Measurements from ENCODE around the gene CHERP. TPM values are rescaled to one million over a fixed set of nuclear protein-coding genes. Genes with fewer than 3 reads are reported as not detected.
"Not testable (repeated sequence)": the region's sequence is repeated elsewhere in the genome, so short reads cannot be mapped to it uniquely, and the experiment has no call there.

CHERP gene
- total RNA-seq, 1 experiment from 2014 or later: 101 TPM

DNA sequence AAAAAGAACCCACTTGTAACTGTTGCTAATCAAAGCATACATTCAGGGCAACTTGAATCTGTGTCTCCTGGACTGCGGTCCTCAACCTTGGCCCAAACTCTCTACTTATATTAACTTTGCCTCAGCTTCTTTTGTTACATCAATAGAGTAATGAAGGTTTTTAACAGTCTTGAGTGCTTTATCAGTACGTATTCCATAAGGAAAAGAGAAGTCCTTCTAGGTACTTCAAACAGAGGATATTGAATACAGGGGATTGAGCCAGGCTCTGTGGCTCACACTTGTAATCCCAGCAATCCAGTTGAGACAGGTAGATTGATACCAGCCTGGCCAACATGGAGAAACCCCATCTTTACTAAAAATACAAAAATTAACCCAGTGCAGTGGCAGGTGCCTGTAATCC is 69.2 kb downstream of the CHERP start:
- Histone ChIP-seq H2BK12ac (ENCODE audit: insufficient read length, low read depth, low read length) (no peak overlapping the region), H4K91ac (ENCODE audit: insufficient read length, low read depth, low read length) (no peak overlapping the region), H3K23me2 (ENCODE audit: insufficient read length, low read depth, low read length, poor library complexity, severe bottlenecking) (peaks cover 9% of the 10 kb centered on the region), H2BK20ac (ENCODE audit: low read depth, low read length, poor library complexity, severe bottlenecking) (no peak overlapping the region), H3K4me2 (ENCODE audit: insufficient read depth, insufficient read length, low read length) (no peak overlapping the region), H4K5ac (ENCODE audit: insufficient read length, low read depth, low read length) (no peak overlapping the region), H3K9ac (ENCODE audit: extremely low read depth, insufficient read length, low read length) (no peak overlapping the region), H3K4ac (ENCODE audit: low read depth, low read length) (no peak overlapping the region), H3K4me1 (ENCODE audit: insufficient read depth, low read length) (0 out of 2 replicates have a peak, but pooled peaks cover 3% of the 10 kb centered on the region), H3K79me2 (ENCODE audit: insufficient read depth, low read length) (peaks cover 13% of the 10 kb centered on the region), H3K18ac (ENCODE audit: insufficient read length, low read depth, low read length) (no peak overlapping the region), H4K20me1 (ENCODE audit: control insufficient read depth, insufficient read depth, insufficient read length) (no peaks in the 10 kb centered on the region), H2AK5ac (ENCODE audit: insufficient read length, low read length) (no peak overlapping the region), H3K14ac (ENCODE audit: insufficient read depth, low read length) (no peak overlapping the region), H3K27ac (ENCODE audit: insufficient read length, low read depth, low read length) (no peak overlapping the region), H2BK120ac (ENCODE audit: low read depth, low read length, poor library complexity, severe bottlenecking) (no peak overlapping the region), H3T11ph (ENCODE audit: low read length) (no peak overlapping the region), H2AFZ (ENCODE audit: low read length) (no peak overlapping the region), H4K8ac (replicated peaks; ENCODE audit: insufficient read length, low read depth, low read length) (no peak overlapping the region), H3K27me3 (ENCODE audit: insufficient read depth, low read length) (no peaks in the 10 kb centered on the region), H3K79me1 (ENCODE audit: insufficient read depth, low read depth, low read length, poor library complexity, severe bottlenecking) (peaks cover 5% of the 10 kb centered on the region), H3K23ac (ENCODE audit: insufficient read length, low read depth, low read length) (no peak overlapping the region), H2BK15ac (ENCODE audit: low read depth, low read length) (no peak overlapping the region), H3K56ac (ENCODE audit: insufficient read length, low read depth, low read length) (no peak overlapping the region), H3K9me3 (ENCODE audit: control insufficient read depth, low read depth, low read length) (no peaks in the 10 kb centered on the region), H2BK5ac (ENCODE audit: insufficient read length, low read length) (no peak overlapping the region)
- TF ChIP-seq, protein P1, sequence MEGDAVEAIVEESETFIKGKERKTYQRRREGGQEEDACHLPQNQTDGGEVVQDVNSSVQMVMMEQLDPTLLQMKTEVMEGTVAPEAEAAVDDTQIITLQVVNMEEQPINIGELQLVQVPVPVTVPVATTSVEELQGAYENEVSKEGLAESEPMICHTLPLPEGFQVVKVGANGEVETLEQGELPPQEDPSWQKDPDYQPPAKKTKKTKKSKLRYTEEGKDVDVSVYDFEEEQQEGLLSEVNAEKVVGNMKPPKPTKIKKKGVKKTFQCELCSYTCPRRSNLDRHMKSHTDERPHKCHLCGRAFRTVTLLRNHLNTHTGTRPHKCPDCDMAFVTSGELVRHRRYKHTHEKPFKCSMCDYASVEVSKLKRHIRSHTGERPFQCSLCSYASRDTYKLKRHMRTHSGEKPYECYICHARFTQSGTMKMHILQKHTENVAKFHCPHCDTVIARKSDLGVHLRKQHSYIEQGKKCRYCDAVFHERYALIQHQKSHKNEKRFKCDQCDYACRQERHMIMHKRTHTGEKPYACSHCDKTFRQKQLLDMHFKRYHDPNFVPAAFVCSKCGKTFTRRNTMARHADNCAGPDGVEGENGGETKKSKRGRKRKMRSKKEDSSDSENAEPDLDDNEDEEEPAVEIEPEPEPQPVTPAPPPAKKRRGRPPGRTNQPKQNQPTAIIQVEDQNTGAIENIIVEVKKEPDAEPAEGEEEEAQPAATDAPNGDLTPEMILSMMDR (conservative IDR thresholded peaks at IDR 0.05): no peak
- peaks cover 7 to 11% of the 10 kb centered on the region in 2 experiments; a peak in 4 of 5 replicates for H3K9me3 Mint-ChIP-seq
- H3K27ac Mint-ChIP-seq: no peak overlapping the region
- no peaks in the 10 kb centered on the region for H3K36me3 Mint-ChIP-seq (ENCODE audit: insufficient read depth in 1 of 3, low read depth in 3 of 3)
- peak overlapping the region; percentile 84 to 93; a peak in 2 of 5 replicates for H3K4me3 Mint-ChIP-seq
- peaks cover 24% of the 10 kb centered on the region in 2 experiments for H3K4me1 Mint-ChIP-seq
- peaks cover 1% of the 10 kb centered on the region for H3K27me3 Mint-ChIP-seq (ENCODE audit: low read depth)
- no CpG with 5 or more reads among the region's 2 CpGs for WGBS (ENCODE audit: extremely low coverage, insufficient read length, low lambda C conversion rate)
- no peak for DNase-seq

DNA sequence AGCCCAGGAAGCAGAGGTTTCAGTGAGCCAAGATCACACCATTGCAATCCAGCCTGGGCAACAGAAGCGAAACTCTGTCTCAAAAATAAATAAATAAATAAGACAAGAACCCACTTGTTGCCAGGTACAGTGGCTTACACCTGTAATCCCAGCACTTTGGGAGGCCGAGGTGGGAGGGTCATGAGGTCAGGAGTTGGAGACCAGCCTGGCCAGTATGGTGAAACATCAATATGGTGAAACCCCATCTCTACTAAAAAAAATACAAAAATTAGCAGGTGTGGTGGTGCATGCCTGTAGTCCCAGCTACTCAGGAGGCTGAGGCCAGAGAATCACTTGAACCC is 69.7 kb downstream of the CHERP start:
- not testable (repeated sequence) for H3K56ac ChIP-seq (ENCODE audit: insufficient read length, low read depth, low read length); H2AFZ ChIP-seq (ENCODE audit: low read length); H4K20me1 ChIP-seq (ENCODE audit: control insufficient read depth, insufficient read depth, insufficient read length); H3K4me1 ChIP-seq (ENCODE audit: insufficient read depth, low read length); H2BK15ac ChIP-seq (ENCODE audit: low read depth, low read length); H2BK5ac ChIP-seq (ENCODE audit: insufficient read length, low read length); H3K36me3 Mint-ChIP-seq (ENCODE audit: insufficient read depth in 1 of 3, low read depth in 3 of 3); H3K27ac Mint-ChIP-seq; DNase-seq; H4K5ac ChIP-seq (ENCODE audit: insufficient read length, low read depth, low read length); H3K23me2 ChIP-seq (ENCODE audit: insufficient read length, low read depth, low read length, poor library complexity, severe bottlenecking); H4K8ac ChIP-seq (replicated peaks; ENCODE audit: insufficient read length, low read depth, low read length); H3K18ac ChIP-seq (ENCODE audit: insufficient read length, low read depth, low read length); H2AK5ac ChIP-seq (ENCODE audit: insufficient read length, low read length); H3T11ph ChIP-seq (ENCODE audit: low read length); H3K27me3 ChIP-seq (ENCODE audit: insufficient read depth, low read length); H3K23ac ChIP-seq (ENCODE audit: insufficient read length, low read depth, low read length); H4K91ac ChIP-seq (ENCODE audit: insufficient read length, low read depth, low read length); H3K79me1 ChIP-seq (ENCODE audit: insufficient read depth, low read depth, low read length, poor library complexity, severe bottlenecking); H3K27ac ChIP-seq (ENCODE audit: insufficient read length, low read depth, low read length); H2BK20ac ChIP-seq (ENCODE audit: low read depth, low read length, poor library complexity, severe bottlenecking); H3K9ac ChIP-seq (ENCODE audit: extremely low read depth, insufficient read length, low read length); H3K27me3 Mint-ChIP-seq (ENCODE audit: low read depth); H3K4ac ChIP-seq (ENCODE audit: low read depth, low read length); H2BK12ac ChIP-seq (ENCODE audit: insufficient read length, low read depth, low read length); H2BK120ac ChIP-seq (ENCODE audit: low read depth, low read length, poor library complexity, severe bottlenecking); H3K9me3 ChIP-seq (ENCODE audit: control insufficient read depth, low read depth, low read length)
- Mint-ChIP-seq H3K4me1 (peaks cover 24 to 28% of the 10 kb centered on the region in 2 experiments), H3K4me3 (peak overlapping the region; percentile 84 to 93), H3K9me3 (peaks cover 7 to 11% of the 10 kb centered on the region in 2 experiments; a peak in 4 of 5 replicates)
- H3K4me2 ChIP-seq (ENCODE audit: insufficient read depth, insufficient read length, low read length): peak overlapping the region; percentile 43
- H3K79me2 ChIP-seq (ENCODE audit: insufficient read depth, low read length): peaks cover 15% of the 10 kb centered on the region
- no CpG with 5 or more reads among the region's 2 CpGs for WGBS (ENCODE audit: extremely low coverage, insufficient read length, low lambda C conversion rate)
- 0 out of 2 replicates have a peak overlapping the region, but pooled peaks have one; percentile 51 for H3K14ac ChIP-seq (ENCODE audit: insufficient read depth, low read length)

All from H9 (cell line).